COLO829 (cell line): ENCODE measurements around the gene MEIOC.
A peak's percentile ranks its signal among the peaks of the same experiment; 100 is the strongest.

Experiments used
- DNase-seq: peaks from one replicate; pipeline ENCODE4 v3.0.0; 2012; ENCODE audit warnings: low spot score

The MEIOC gene

DNA sequence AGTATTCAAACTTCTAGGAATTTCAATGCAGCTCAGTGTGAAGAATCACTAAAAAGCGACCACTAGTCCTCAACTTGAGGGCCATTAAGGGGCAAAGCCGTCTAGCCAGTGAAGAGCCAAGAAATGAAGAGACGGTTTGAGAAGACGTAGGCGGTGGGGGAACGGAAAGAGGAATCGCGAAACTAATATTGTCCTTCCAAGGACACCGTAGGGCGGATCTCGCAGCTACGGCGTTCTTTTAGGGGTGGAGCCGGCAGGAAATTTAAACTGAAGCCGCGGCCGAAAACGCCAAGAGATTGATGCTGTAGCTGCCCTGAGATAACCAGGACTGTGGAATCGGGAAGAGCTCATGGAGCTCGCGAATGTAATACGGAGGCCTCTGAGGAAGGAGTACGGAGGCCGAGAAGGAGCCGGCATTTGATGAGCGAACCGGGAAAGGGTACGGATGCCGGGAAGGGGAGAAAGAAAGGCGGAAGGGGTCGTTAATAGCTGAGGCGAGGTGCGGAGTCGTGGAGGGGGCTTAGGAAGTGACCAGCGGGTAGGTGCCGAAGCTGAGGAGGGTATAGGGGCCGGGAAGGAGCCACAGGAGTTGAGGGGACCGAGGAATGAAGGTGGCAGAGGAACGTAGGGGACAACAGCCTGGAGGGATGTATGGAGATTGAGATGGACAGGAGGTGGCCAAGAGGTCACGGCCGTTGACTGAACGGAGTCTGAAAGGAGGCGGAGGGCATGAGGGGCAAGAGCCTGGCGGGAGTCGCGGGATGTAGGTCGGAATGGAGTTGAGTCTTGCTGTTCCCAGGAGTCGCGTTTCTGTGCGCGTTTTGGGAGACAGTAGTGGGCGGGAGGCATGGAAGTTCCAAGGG, 52.4 kb downstream of the MEIOC start, which contains the start of gene DBF4B:
Gene DBF4B, plus strand, starts transcription at position 265 of the 863 bp plus-strand sequence. Its CDS starts 156 bp downstream, at position 421.
- peak; percentile 98 for DNase-seq

DNA sequence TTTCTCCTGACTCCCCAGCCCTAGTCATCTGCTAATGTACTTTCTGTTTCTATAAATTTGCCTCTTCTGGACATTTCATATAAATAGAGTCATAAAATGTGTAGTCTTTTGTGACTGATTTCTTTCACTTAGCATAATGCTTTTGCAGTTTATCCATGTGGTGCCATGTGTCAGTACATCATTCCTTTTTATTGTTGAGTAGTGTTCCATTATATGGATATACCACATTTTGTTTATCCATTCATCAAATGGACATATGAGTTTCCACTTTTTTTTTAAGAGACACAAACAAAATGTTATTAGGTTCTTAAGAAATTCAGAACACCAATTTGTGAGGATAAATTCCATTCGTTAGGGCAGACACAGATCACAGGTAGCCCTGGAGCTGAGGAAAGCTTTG, 63.2 kb downstream of the MEIOC start:
- DNase-seq: no peak

DNA sequence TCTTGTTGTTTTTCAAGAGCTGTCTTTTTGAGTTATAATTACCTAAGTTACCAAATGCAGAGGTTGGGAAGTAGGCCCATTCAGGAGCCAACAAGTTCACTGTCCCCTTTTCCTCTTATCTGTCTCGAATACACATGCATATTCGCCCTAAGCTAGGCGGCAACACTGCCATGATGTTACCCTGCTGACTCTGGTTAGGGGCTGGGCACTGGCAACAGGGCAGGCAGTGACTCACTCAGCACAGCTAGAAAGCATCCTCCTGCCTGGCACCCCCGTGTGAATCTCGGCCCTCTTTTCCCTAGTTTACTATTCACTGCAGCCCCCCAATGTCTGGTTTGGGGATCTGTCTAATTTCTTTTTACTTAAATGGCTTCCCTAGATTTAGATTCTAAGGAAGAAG, 66.0 kb downstream of the MEIOC start:
- DNase-seq: no peak
